HG02571 (cell line): ENCODE results near the gene SORBS1.

Source experiments
- ATAC-seq: cut with Tn5 transposase; IDR thresholded peaks from one replicate; pipeline ENCODE4 v1.9.1; 2021; ENCODE audit warnings: mild to moderate bottlenecking, moderate library complexity; ENCODE audit not compliant: unreplicated experiment

Gene SORBS1

DNA sequence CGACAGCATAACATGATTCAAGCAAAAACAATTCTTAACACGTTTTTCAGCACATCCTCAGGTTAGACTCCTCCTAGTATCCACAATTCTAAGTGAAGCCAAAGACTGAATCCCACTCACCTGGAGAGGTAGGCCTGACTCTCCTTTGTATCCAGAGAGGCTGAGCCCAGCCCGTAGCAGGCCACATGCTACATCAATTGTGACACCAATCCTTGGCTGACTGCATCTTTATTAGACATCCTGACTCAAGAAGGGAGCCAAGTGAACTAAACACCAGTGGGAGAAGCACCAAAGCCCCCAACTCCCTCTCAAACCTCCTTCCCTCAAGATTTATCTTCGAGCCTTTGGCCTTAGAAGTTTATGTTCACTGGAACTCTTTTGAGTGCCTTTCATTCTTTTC is 144.9 kb downstream of the SORBS1 start:
- ATAC-seq = no peak

DNA sequence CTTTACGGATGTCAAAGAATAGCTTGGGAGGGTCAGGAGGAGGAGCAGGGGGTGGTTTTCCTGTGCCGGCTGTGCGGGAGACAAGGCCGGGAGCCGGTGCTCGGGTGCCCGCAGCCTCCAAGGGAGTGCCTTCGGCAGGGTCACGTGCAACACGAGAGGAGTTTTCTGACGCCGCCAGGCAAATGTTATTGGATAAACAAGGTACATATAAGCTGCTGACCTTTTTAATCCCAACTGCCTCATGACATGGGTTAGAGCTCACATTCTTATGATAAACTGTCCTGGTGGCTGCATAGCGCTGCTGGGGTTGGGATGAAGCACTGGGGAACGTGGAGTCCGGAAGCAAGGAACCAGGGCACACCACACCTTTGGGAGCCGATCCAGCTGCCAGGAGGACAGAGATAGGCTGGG is 145.5 kb downstream of the SORBS1 start:
- no peak for ATAC-seq

DNA sequence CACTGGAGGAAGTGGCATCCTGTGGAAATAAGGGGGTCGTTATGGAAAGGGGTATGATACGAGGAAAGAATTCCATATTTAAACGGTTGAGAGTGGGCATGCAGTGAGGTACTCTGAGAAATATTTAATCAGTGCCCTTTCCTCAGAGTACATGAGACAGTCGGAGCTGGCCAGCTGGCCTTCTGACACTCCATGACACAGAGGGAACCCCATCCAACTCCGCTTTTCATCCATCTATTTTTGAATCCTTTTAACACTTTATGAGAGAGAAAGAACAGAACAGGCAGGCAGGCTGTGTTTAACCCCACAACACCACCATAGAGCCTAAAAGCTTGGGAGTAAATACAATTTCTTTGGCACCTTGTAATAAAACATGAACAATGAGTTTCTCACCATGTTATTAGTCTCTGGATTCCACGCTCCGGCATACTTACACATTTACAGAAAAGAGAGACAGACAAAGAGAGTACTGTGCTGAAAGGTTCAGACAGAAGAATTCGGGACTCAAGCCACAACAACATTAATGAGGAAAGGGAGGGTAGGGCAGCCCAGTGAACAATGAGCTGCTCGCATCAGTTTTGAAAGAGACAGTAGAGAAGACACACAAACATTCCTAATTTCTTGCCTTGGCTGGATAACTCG is 146.2 kb downstream of the SORBS1 start:
- ATAC-seq = no peak

DNA sequence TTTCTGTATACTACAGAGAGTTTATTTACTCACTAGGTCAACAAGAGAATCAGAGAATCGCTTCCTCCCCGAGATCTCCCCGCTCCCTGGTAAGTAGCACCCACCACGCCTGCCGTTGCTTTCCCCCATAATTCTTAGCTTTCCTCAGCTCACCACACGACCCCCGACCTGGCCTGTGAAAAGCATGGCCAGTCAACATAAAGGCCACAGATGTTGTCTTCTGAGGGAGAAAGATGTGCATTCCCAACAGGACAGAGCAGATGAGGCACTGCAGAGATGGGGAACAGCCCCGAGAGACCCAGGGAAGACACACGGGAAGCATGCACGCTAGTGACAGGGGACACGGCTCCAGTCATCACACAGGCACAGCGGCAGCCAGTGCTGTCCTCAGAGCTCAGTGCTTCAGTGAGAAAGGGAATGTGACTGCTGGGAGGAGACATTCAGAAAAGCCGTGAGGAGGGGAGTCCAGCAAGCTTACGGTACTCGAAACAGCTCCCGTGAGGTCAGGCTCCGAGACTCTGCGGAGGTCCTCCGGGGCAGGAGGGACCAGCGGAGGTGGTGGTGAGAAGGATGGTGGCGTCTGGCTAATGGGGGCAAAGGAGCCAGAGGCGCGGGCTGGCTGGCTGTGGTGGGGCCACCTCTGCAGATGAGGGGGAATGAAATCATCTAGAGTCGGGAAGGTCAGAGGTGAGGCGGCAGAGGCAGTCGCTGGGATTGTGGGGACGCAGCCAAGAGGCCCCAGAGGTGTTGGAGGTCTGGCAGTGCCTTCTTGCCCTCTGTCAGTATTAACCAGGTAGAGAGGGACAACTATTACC is 146.9 kb downstream of the SORBS1 start:
- no peak for ATAC-seq

DNA sequence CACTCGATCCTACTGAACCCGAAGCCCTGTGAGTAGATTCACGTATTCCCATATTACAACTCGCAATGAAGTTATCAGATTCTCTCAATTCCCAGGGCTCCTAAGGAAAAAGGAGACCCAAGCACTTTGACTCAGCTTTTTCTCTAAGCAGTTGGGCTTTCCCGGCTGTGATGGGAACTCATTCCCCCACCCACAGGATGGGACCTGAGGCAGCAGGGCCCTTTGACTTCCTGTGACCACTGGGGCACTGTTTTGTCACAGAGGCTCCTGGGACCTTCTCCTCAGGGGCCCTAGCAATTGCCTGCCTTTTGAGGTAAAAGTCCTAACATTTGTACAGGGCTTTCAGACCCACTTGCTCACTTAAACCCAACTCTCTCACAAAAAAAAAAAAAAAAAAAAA is 147.6 kb downstream of the SORBS1 start:
- no peak for ATAC-seq

- no peak for ATAC-seq
Measured at GRCh38 chr10:95411635-95412034, 149.5 kb downstream of the SORBS1 start.

GRCh38 chr10:95408983-95409873 is 151.9 kb downstream of the SORBS1 start:
- ATAC-seq = no peak

- no peak for ATAC-seq
Measured at GRCh38 chr10:95408148-95408960, 152.8 kb downstream of the SORBS1 start.

DNA sequence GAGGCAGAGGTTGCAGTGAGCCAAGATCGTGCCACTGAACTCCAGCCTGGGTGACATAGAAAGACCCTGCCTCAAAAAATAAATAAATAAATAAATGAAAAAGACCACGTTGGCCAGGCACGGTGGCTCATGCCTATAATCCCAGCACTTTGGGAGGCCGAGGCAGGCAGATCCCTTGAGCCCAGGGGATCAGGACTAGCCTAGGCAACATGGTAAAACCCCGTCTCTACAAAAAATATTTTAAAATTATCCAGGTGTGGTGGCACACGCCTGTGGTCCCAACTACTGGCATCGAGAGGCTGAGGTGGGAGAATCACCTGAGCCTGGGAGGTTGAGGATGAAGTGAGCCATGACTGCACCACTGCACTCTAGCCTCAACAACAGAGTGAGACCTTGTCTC is 153.6 kb downstream of the SORBS1 start:
- no peak for ATAC-seq

GRCh38 chr10:95406651-95407280 is 154.4 kb downstream of the SORBS1 start:
- ATAC-seq = no peak

GRCh38 chr10:95405655-95406054 is 155.5 kb downstream of the SORBS1 start:
- ATAC-seq = no peak

- no peak for ATAC-seq
Measured at GRCh38 chr10:95404864-95405263, 156.3 kb downstream of the SORBS1 start.

DNA sequence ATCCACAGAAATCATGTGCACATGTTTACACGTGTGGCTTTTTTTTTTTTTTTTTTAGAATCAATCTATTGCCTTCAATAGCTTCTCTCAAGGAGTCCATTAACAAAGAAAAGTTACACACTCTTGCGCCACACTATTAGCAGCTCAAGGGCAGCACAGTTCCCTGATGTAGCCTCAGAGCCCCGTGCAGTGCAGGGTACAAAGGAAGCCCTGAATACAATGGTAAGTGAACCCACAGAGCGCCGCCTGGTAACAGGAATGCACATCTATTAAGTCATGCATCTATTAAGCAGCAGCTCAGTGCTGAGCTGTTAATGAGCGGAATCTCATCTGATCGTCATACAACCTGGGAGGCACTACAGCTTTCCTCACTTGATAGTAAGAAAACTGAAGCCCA is 156.7 kb downstream of the SORBS1 start:
- no peak for ATAC-seq

GRCh38 chr10:95403700-95404461 is 157.3 kb downstream of the SORBS1 start:
- no peak for ATAC-seq

GRCh38 chr10:95401704-95402469 is 159.3 kb downstream of the SORBS1 start:
- ATAC-seq = no peak

GRCh38 chr10:95400787-95401186 is 160.4 kb downstream of the SORBS1 start:
- no peak for ATAC-seq

GRCh38 chr10:95399183-95399582 is 162.0 kb downstream of the SORBS1 start:
- ATAC-seq = no peak

DNA sequence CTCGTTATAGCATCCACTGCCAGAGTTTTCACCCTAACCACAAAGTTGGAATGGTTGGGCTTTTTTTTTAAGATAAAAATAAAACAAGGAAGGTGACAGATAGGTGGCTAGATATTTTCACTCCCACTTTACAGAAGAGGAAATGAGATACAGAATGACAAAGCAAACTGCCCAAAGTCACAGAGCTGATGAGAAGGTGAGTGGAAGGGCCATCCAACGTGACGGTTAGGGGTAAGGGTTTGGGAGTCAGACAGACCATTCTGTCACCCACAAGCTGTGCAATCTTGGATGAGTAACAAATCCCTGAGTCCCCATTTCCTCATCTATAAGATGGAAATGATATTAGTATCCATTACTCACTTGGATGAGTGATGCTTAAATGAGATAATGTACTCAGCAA is 163.4 kb downstream of the SORBS1 start:
- ATAC-seq = no peak

DNA sequence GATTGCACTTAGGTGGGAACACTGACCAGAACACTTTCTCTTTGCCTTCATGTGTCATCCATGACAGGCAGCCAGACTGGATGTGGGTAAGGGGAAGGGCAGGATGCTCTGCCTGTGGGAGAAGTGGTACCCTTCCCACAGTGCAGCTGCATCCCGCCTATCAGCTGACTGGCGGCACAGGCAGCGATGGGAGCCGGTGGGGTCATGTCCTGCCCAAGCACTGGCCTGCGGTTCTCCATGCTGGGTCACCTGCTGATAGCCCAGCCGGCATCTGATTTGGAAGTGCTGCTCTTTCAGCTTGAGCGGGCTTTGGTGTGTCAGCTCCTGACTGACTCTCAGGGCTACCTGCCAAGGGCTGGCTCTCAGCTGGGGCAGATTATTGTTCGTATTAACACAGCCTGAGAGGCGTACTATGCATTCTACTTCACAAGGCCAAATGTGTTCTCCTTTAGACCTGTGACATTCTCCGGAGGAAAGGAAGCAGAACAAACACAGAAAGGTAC is 165.2 kb downstream of the SORBS1 start:
- ATAC-seq = no peak
